ENCODE data around the gene MMP19.
"Not testable (repeated sequence)": the region's sequence is repeated elsewhere in the genome, so short reads cannot be mapped to it uniquely, and the experiment has no call there.

MMP19 gene

GRCh38 chr12:55842681-55843429, at the start of gene MMP19:
Gene MMP19 (minus strand): TSS chr12:55842936. CDS start chr12:55842830, 106 bp downstream.
- no peak for DNase-seq

- DNase-seq = no peak
These were observed 48.6 kb upstream of the MMP19 start for GRCh38 chr12:55891310-55891709.

GRCh38 chr12:55885113-55885512, 42.4 kb upstream of the MMP19 start:
- DNase-seq = no peak

GRCh38 chr12:55877824-55878223, 35.1 kb upstream of the MMP19 start:
- DNase-seq = no peak

- DNase-seq = no peak
These were observed 33.1 kb upstream of the MMP19 start for GRCh38 chr12:55875704-55876467.

- DNase-seq = no peak
These were observed 31.7 kb upstream of the MMP19 start for GRCh38 chr12:55874443-55874842.

GRCh38 chr12:55866454-55867004, 23.8 kb upstream of the MMP19 start:
- DNase-seq = not testable (repeated sequence)

GRCh38 chr12:55865327-55865726, 22.6 kb upstream of the MMP19 start:
- no peak for DNase-seq

GRCh38 chr12:55862931-55863330, 20.2 kb upstream of the MMP19 start:
- DNase-seq = not testable (repeated sequence)

- no peak for DNase-seq
These were observed 19.6 kb upstream of the MMP19 start for GRCh38 chr12:55862286-55862685.

GRCh38 chr12:55861871-55862270, 19.1 kb upstream of the MMP19 start:
- DNase-seq = no peak

GRCh38 chr12:55861396-55861795, 18.7 kb upstream of the MMP19 start:
- no peak for DNase-seq

GRCh38 chr12:55852740-55853139, 10.0 kb upstream of the MMP19 start:
- DNase-seq = no peak

- no peak for DNase-seq
These were observed 8.2 kb upstream of the MMP19 start for GRCh38 chr12:55850893-55851292.

- no peak for DNase-seq
These were observed 7.7 kb upstream of the MMP19 start for GRCh38 chr12:55850401-55850800.

- DNase-seq = no peak
These were observed 7.0 kb upstream of the MMP19 start for GRCh38 chr12:55849616-55850343.

GRCh38 chr12:55847603-55848291, 5.0 kb upstream of the MMP19 start:
- no peak for DNase-seq

GRCh38 chr12:55847033-55847432, 4.3 kb upstream of the MMP19 start:
- no peak for DNase-seq

- DNase-seq = no peak
These were observed 3.2 kb upstream of the MMP19 start for GRCh38 chr12:55845785-55846496.

- DNase-seq = no peak
These were observed 2.6 kb upstream of the MMP19 start for GRCh38 chr12:55845361-55845760.

- DNase-seq = no peak
These were observed 2.2 kb upstream of the MMP19 start for GRCh38 chr12:55844961-55845360.

- no peak for DNase-seq
These were observed 695 bp upstream of the MMP19 start for GRCh38 chr12:55843431-55843830.
